HG02623 (cell line): ENCODE measurements around the gene PLD1.
"Not testable (repeated sequence)": the region's sequence is repeated elsewhere in the genome, so short reads cannot be mapped to it uniquely, and the experiment has no call there.

Experiments used
- ATAC-seq: cut with Tn5 transposase; IDR thresholded peaks from one replicate; pipeline ENCODE4 v1.9.1; 2021; ENCODE audit warnings: moderate library complexity; ENCODE audit not compliant: unreplicated experiment

PLD1 gene

GRCh38 chr3:171710359-171710758 lies 99.9 kb downstream of the PLD1 start:
- no peak for ATAC-seq

GRCh38 chr3:171704814-171705213 lies 105.5 kb downstream of the PLD1 start:
- ATAC-seq, result no peak

- ATAC-seq, result peak; percentile 41
These were observed 106.3 kb downstream of the PLD1 start for GRCh38 chr3:171704002-171704401.

GRCh38 chr3:171703144-171703543 lies 107.1 kb downstream of the PLD1 start:
- ATAC-seq, result no peak

- no peak for ATAC-seq
These were observed 109.6 kb downstream of the PLD1 start for GRCh38 chr3:171700653-171701052.

- no peak for ATAC-seq
These were observed 110.1 kb downstream of the PLD1 start for GRCh38 chr3:171700157-171700556.

GRCh38 chr3:171699601-171700000 lies 110.7 kb downstream of the PLD1 start:
- no peak for ATAC-seq

- no peak for ATAC-seq
These were observed 113.5 kb downstream of the PLD1 start for GRCh38 chr3:171696805-171697204.

GRCh38 chr3:171695426-171695825 lies 114.9 kb downstream of the PLD1 start:
- no peak for ATAC-seq

GRCh38 chr3:171694888-171695287 lies 115.4 kb downstream of the PLD1 start:
- ATAC-seq, result no peak

GRCh38 chr3:171692551-171692950 lies 117.7 kb downstream of the PLD1 start:
- ATAC-seq, result not testable (repeated sequence)

- no peak for ATAC-seq
These were observed 118.8 kb downstream of the PLD1 start for GRCh38 chr3:171691485-171691884.

GRCh38 chr3:171690281-171690680 lies 120.0 kb downstream of the PLD1 start:
- ATAC-seq, result no peak

GRCh38 chr3:171688593-171688992 lies 121.7 kb downstream of the PLD1 start:
- no peak for ATAC-seq

- ATAC-seq, result no peak
These were observed 122.3 kb downstream of the PLD1 start for GRCh38 chr3:171688002-171688401.

- ATAC-seq, result no peak
These were observed 122.7 kb downstream of the PLD1 start for GRCh38 chr3:171687581-171687980.

GRCh38 chr3:171687064-171687463 lies 123.2 kb downstream of the PLD1 start:
- ATAC-seq, result no peak

- ATAC-seq, result no peak
These were observed 125.0 kb downstream of the PLD1 start for GRCh38 chr3:171685116-171685895.

- ATAC-seq, result no peak
These were observed 126.1 kb downstream of the PLD1 start for GRCh38 chr3:171684221-171684620.

- no peak for ATAC-seq
These were observed 127.5 kb downstream of the PLD1 start for GRCh38 chr3:171682743-171683142.

- no peak for ATAC-seq
These were observed 129.4 kb downstream of the PLD1 start for GRCh38 chr3:171680726-171681411.

- ATAC-seq, result no peak
These were observed 131.3 kb downstream of the PLD1 start for GRCh38 chr3:171678971-171679492.
